GM18861 (cell line): ENCODE measurements around the gene IL21R.
"Not testable (repeated sequence)": the region's sequence is repeated elsewhere in the genome, so short reads cannot be mapped to it uniquely, and the experiment has no call there.

Experiments
- ATAC-seq: cut with Tn5 transposase; IDR thresholded peaks from one replicate; pipeline ENCODE4 v1.9.1; 2021; ENCODE audit not compliant: unreplicated experiment

Gene IL21R

DNA sequence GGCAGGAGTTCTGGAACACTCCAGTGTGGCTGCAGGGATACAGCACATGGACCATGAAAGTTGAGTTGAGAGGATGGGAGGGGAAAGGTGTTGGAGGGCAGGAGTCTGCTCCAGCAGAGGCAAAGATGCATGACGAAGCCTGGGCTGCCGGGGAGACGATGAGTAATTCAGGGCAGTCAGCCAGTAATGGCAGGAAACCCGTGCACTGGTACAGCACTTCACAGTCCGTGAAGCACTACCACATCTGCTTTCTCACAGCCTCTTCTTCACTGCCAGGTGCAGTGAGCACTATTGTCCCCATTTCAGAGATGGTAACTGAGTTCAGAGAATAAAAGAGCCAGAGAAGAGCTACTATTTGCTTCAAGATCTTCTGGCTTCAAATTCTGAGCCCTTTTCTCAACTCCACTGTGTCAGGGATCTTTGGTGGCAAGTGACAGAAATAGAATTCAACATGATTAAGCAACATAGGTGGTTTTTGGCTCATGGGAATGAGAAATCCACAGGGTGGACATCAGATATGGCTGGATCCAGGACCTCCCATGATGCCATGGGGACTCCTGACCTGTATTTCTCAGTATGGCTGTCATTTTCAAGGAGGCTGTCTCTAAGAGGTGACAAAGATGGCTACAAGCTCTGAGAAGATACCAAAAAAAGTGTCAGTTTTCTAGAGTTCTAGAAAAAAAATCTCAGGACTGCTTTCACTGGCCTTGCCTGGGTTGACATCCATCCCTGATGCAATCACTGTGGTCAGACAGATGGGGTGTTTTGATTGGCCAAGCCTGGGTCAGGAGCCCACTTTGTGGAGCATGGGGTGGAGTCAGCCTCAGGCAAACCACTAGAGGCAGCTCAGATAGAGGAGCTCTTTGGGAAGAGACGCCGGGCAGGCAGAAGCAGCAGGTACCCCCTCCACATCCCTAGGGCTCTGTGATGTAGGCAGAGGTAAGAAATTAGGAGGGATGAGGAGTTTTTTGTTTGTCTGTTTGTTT lies 24.7 kb downstream of the IL21R start:
- ATAC-seq = peak; percentile 69

DNA sequence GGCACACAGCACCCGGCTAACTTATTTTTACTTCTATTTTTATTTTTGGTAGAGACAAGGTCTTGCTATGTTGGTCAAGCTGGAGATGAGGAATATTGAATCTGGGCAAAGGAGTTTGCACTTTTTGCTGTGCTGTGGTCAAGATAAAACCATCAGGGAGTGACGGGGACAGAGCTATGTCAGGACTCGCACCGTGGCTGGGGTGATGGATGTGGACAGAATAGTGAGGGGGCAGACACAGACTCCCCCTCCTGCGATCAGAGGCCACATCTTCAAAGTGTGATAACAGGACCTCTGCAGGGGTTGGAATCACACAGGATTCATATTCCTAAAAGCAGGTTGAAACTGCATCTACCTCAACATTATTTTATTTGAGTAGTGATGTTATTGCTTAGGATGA lies 25.6 kb downstream of the IL21R start:
- no peak for ATAC-seq

DNA sequence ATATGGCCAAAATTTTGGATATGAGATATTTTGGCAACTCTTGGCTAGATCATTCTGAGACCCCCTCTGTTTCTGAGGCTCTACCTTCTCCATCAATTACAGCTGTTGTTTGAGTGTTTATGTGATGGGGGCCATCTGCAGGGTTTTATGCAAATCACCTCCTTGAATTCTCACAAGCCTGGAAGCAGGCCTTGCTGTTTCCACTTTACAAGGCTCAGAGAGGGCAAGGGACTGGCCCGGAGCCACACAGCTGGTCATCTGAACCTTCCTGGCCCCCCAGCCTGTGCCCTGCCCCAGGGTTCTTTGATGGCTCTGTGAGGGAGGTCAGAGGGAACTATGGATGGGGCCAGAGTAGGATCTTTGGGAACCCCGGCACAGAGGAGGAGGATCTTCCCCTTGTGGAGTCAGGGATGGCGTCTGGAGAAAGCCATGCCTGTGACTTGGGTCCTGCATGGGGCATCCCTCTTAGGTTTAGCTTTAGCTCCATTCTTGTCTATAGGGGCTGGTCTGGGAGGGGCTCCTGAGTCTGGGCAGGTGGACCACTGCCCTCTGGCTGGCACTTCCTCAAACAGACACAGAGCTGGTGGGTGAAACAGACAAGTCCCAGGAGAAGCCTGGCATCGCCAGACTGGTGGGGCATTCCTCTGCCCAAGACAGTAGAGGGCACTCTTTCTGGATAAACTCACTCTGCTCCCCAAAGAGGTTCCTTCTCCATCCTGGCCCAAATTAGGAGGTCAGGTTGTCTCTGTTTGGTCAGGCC lies 26.2 kb downstream of the IL21R start:
- no peak for ATAC-seq

DNA sequence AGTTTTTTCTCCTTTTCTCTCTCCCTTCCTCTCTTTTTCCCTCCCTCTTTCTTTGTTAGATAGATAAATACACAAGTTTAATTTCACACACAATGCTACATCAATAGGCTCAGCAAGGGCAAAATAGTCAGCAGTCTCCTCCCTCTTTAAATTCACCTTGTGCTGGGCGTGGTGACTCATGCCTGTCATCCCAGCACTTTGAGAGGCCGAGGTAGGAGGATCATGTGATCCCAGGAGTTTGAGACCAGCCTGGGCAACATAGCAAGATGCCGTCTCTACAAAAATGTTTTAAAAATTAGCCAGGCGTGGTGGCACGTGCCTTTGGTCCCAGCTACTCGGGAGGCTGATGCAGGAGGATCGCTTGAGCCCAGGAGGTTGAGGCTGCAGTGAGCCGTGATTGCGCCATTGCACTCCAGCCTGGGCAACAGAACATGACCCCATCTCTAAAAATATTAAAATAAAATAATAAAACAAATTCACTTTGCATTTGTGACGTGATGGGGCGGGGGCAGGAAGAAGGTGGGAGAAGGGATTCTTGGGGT lies 27.4 kb downstream of the IL21R start:
- no peak for ATAC-seq

DNA sequence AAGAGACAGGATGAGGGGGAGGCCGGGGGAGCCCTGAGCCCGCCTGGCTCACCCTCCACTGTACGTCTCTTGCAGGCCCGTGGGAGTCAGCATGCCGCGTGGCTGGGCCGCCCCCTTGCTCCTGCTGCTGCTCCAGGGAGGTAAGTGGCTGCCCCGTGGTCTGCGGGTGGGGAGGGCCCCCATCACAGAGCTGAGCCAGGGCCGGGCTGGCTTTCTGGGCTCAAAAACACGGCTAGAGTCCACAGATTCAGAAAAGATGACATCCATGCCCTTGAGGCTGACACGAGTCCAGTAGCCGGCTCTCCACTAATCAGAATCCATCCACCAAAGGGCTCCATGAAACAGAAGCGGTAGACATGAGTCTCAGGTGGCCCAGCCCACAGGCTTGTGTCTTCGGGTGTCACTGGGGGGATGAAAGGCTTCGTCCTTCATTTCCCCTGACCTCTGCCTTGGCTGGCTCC lies 28.0 kb downstream of the IL21R start:
- ATAC-seq = no peak

DNA sequence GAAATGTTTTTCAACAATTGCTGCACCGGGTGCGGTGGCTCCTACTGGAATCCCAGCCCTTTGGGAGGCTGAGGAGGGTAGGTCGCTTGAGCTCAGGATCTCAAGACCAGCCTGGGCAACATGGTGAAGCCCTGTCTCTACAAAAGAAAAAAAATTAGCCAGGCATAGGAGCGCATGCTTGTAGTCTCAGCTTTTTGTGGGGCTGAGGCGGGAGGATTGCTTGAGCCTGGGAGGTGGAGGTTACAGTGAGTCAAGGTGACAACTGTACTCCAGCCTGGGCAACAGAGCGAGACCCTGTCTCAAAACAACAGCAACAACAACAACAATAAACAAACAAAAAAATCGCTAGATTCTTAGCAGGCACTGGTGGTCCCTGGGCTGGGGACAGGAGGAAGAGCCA lies 28.5 kb downstream of the IL21R start:
- no peak for ATAC-seq

DNA sequence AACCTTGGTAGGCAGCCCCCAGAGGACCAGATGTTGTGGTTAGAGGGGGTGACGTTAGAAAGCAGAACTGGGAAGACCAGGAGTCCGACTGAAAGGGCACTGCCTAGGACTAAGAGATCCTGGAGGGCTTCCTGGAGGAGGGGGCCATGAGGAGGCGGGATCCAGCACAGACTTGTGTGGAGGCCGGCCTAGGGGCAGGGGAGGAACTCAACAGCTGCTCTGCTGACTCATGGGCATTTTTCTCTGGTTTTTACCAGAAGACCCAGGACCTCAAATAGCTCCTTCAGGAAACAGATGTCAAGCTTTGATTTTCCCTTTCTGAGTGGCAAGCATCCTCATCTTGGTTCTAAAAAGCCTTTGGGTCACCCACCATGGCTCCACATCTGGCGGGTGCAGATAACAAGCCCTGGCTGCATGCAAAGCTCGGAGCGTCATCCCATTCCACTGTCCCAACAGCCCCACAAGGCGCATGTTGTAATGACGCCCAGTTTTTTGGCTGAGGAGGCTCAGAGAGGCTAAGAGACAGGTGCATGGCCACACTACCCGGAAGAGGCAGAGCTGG lies 29.0 kb downstream of the IL21R start:
- no peak for ATAC-seq

DNA sequence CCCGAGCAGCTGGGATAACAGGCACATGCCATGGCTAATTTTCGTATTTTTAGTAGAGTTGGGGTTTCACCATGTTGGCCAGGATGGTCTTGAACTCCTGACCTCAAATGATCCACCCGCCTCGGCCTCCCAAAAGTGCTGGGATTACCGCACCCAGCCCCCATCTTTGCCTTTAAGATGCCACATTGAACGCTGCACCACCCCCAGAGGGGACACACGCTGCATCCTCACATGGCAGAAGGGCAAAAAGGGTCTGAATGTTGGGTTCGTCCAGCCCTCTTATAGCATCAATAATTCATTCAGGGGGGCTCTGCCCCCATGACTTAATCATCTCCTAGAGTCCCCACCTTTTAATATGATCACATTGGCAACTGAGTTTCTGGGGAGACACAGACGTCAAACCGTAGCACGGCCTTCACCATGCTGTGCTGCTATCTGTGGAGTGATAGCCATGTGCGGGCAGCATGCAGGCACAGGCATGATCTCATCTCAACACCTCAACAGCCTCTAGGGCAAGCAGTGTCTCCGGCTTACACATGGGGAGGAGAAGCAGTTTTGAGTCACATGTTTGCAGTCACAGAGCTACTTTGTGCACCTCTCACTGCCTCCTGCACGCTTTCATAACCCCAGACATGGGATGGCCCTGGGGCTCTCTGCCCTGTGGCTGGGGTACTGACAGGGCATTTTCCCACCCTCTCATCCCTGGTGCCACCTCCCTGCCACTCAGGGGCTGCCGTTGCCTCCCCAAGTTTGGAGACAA lies 30.0 kb downstream of the IL21R start:
- ATAC-seq = no peak

DNA sequence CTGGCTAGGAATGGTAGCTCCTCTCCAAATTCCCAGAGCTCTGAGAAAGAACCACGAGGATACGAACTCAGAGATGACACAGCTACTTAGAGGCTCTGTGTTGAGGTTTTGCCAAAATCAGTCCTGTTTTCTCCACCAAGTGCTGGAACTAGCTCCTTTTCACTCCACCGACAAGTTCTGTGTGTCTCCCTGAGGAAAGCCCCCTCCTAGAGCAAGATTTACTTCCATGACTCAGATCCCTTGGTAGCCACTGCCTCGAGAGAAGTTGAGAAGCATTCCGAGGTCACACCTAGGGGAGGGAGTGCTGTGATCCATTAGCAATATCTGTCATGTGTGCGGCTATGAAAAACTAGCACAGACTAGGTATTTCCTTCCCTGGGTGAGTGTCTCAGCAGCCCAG lies 30.6 kb downstream of the IL21R start:
- no peak for ATAC-seq

DNA sequence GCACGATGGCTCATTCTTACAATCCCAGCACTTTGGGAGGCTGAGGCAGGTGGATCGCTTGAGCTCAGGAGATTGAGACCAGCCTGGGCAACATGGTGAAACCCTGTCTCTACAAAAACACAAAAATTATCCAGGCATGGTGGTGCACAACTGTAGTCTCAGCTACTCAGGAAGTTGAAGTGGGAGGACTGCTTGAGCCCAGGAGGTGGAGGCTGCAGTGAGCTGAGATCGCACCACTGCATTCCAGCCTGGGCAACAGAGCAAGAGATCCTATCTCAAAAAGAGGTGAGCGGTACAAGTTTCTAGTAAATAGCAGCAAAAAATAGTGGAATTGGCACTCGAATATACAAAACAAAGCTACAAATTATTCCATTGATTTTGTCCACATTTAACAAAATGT lies 31.2 kb downstream of the IL21R start:
- not testable (repeated sequence) for ATAC-seq

DNA sequence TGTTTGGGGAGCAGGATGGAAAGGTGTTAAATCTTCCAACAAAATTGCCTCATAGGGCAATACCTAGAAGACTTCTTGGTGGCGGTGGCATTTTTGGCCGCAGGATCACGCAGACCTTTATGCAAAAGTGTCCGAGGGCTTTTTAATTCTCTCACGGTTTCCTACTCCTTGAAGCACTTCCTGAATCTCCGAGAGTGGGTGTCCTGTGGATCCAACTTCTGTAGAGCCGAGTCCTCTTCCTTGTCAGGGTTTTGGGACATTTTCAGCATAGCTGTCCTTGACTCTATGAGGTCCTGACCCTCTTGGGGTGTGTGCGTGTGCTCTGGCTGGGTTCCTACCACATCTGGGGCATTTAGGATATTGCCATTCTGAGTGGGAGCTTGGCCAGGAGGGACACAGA lies 31.7 kb downstream of the IL21R start:
- ATAC-seq = no peak

DNA sequence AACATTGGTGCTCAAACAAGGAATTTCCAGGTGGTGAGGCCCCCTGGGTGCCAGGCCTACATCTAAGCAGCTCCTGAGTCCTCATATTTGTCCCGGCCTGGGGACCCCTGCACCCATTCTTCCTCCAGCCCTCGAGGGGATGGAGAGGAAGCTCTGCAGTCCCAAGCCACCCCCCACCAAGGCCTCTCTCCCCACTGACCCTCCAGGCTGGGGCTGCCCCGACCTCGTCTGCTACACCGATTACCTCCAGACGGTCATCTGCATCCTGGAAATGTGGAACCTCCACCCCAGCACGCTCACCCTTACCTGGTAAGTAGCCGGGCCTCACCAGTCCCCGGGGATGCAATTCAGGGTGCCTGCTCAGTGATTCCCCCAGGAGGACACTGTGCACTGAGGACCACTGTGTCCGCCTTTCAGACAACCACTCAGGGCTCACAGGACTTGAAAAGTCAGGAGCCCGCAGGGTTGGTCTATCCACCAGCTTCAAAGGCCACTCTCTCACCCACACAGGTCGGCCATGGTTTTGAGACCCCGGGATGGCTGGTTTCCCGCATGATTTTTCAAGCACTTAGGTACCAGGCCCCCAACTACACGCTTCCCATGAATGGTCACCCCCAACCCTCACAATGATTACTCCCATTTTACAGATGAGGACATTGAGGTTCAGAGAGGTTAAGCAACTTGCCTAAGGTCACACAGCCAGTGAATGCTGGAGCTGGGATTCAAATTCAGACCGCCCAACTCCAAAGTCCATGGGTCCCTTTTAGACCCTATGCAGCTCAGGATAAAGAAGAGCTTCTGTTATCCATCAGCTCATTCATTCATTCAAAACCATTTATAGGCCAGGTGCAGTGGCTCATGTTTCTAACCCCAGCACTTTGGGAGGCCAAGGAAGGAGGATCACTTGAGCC lies 32.4 kb downstream of the IL21R start:
- ATAC-seq = no peak

DNA sequence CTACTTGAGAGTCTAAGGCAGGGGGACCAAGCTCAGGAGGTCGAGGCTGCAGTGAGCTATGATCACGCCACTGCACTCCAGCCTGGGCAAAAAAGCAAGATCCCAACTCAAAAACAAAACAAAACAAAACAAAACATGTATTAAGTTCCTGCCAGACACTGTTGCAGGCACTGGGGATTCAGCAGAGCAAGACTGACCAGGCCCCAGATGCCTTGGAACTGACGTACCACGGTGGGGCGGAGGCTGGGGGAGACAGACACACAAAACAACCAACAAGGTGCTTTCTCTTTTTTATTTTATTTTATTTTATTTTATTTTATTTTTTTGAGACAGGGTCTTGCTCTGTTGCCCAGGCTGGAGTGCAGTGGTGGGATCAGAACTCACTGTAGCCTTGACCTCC lies 33.2 kb downstream of the IL21R start:
- ATAC-seq = not testable (repeated sequence)

DNA sequence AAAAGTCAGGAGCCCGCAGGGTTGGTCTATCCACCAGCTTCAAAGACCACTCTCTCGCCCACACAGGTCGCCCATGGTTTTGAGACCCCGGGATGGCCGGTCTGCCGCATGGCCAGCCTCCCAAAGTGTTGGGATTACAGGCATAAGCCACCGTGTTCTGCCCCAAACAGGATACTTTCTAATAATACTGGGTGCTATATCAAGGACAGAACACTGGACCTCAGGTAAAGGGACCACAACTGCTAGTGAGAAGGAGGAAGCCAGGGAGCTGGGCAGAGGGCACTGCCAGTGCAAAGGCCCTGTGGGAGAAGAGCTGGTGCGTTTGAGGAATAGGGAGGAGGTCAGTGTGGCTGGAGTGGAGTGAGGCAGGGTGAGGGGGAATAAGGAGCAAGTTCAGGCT lies 34.1 kb downstream of the IL21R start:
- no peak for ATAC-seq

DNA sequence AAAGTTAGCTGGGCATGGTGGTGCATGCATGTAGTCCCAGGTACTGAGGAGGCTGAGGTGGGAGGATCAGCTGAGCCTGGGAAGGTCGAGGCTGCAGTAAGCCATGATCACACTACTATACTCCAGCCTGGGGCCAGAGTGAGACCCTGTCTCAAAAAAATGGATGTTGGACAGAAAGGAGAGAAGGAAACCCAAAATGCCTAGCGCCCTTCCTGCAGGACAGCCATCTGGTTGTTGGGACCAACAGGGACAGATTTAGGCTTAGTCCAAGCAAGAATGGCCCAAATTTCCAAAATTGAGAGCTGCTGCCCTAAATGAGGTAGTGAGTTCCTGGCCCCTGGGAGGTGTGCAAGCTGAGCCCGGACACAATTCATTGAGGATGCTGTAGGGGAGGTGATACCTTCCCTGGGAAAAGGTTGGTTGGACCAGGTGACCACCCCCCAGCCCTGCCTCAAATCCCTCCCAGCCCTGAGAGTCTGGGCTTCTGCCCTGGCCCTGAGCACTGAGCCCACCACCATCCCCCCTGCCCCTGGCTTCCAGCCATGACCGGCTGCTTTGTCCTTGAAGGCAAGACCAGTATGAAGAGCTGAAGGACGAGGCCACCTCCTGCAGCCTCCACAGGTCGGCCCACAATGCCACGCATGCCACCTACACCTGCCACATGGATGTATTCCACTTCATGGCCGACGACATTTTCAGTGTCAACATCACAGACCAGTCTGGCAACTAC lies 35.1 kb downstream of the IL21R start:
- ATAC-seq = no peak

DNA sequence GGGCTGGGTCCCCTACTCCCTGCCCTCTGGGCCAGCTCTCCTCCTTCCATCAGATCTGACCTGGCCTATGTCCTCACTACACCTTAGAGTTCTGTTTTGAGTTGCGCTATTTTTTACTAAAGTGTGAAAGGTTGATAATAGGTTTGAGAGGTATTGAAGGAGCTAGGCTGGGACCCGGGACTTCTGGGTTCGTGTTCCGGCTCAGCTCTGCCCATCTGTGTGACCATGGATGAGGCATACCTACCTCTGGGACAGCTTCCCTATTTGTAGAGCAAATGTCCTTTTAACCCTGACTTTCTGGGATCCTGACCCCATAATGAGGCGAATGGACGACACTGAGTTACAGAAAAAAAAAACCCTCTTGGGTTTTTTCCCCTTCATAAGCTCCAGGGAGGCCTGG lies 36.0 kb downstream of the IL21R start:
- ATAC-seq = no peak

DNA sequence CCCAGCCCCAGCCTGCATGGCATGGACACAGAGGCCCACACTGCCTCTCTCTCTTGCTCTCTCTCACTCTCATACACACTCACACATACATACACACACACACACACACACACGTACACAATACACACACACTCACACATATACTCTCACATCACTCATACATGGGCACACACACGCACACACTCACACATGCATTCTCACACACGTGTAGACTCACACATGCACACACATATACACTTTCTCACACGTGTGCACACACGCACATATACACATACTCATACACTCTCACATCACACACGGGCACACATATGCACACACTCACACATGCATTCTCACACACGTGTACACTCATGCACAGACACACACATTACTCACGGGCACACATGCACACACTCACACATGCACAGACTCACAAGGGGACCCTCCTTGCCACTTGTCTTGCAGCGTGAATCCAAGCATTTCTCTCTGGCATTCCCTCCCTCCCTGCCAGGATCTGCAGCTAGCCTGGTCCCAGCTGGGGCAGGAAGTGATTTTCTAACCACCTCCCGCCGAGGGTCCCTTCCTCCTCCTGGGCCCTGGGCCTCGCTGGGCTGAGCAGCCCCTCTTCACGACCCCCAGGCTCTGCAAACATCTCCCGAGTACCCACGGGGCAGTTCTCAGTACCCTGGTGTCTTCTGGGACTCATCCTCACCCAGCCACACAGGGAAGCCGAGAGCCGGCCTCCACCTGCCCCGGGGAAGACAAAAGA lies 37.5 kb downstream of the IL21R start:
- no peak for ATAC-seq

DNA sequence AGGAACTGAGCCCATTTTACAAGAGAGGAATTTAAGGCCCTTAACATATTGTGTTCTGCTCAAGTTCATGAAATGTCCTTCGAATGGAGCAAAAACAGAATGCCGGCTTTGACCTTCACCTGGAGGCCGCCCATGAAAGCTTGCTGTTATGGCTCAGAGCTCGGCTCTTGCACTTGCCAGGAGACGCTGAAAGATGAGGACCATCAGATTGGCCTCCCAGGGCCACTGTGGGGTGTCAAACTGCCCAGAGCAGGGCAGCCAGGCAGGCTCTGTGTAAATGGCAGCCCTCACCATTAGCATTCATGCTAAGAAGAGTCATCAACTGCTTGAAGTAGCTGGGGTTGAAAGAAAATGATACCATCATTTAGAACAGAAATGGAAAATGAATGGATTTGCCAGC lies 39.3 kb downstream of the IL21R start:
- no peak for ATAC-seq
